ENCODE measurements around the gene MEF2A. TPM values are rescaled to one million over a fixed set of nuclear protein-coding genes. Genes with fewer than 3 reads are reported as not detected.

The MEF2A gene
- polyA plus RNA-seq, 3 donors = 20.3 to 61.8 (median 33.5) TPM

DNA sequence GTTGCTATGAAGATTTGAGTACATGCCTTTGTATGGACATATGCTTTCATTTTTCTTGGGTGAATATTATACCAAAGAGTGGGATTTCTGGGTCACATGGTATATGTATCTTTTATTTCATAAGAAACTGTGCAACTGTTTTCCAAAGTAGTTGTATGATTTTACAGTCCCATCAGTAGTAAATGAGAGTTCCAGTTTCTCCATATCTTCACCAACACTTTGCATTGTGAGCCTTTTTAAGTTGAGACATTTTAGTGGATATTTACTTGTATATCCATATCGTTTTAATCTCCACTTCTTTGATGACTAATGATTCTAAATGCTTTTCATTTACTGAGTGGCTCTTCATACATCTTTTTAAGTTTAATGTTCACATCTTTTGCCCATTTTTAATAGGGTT, 20.3 kb downstream of the MEF2A start:
- WGBS (ENCODE audit: insufficient coverage) = no CpG with 5 or more reads among the region's 1 CpG
- peaks cover 0 to 11% (median 5%) of the 10 kb centered on the region in 7 donors for H3K9me3 Mint-ChIP-seq

DNA sequence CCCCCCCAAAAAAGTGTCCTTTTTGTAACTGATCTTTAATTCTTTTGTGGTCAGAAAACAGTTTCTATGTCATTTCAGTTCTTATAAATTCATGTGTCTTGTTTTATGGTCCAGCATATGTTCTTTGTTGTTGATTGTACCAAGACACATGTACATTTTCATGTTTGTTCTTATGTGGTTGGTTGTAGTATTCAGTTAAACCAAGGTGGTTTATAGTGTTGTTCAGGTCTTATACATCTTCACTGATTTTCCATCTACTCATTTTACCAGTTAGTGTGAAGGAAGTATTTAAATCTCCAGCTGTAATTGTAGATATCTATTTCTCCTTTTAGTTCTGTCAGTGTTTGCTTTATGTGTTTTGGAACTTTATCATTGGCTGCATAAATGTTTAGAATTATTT, 24.0 kb downstream of the MEF2A start:
- peaks cover 99% of the 10 kb centered on the region for H4K20me1 ChIP-seq (ENCODE audit: insufficient read depth, low read length)
- H3K27me3 ChIP-seq (ENCODE audit: control insufficient read depth in 2 of 2, insufficient read depth in 2 of 2, low read length in 2 of 2) = no peaks in the 10 kb centered on the region
- peaks cover 0 to 13% of the 10 kb centered on the region in 2 donors for H3K36me3 ChIP-seq (replicated peaks in 1 of 2; ENCODE audit: control insufficient read depth in 1 of 2, insufficient read depth in 2 of 2, low read length in 2 of 2)
- peaks cover 0 to 21% (median 5%) of the 10 kb centered on the region in 7 donors for H3K9me3 Mint-ChIP-seq
- no peak overlapping the region for H3K27ac Mint-ChIP-seq
- no peak overlapping the region for H3K9ac ChIP-seq (ENCODE audit: insufficient read depth, low read length, poor library complexity, severe bottlenecking)
- H3K4me2 ChIP-seq (replicated peaks; ENCODE audit: extremely low read depth, low read length, poor library complexity, severe bottlenecking) = no peak overlapping the region
- peaks cover 0 to 2% (median 0%) of the 10 kb centered on the region in 3 donors for H3K27me3 Mint-ChIP-seq (ENCODE audit: low read depth in 3 of 3)
- H3K4me1 ChIP-seq (ENCODE audit: control insufficient read depth in 1 of 2, insufficient read depth in 2 of 2, low read length in 2 of 2) = peaks cover 7 to 14% of the 10 kb centered on the region in 2 donors
- H3K4me3 ChIP-seq (replicated peaks in 1 of 3; ENCODE audit: low read depth in 2 of 3, low read length in 3 of 3) = no peak overlapping the region
- no peak overlapping the region for H2AFZ ChIP-seq (ENCODE audit: insufficient read depth, low read depth, low read length, poor library complexity, severe bottlenecking)
- peaks cover 37% of the 10 kb centered on the region for H3K4me1 Mint-ChIP-seq
- no peak for DNase-seq
- H3K79me2 ChIP-seq (ENCODE audit: insufficient read depth, low read length) = peaks cover 99% of the 10 kb centered on the region
- H3K36me3 Mint-ChIP-seq = peaks cover 16 to 30% of the 10 kb centered on the region in 2 donors
- no peak overlapping the region for H3K4me3 Mint-ChIP-seq
- TF ChIP-seq, protein P1, sequence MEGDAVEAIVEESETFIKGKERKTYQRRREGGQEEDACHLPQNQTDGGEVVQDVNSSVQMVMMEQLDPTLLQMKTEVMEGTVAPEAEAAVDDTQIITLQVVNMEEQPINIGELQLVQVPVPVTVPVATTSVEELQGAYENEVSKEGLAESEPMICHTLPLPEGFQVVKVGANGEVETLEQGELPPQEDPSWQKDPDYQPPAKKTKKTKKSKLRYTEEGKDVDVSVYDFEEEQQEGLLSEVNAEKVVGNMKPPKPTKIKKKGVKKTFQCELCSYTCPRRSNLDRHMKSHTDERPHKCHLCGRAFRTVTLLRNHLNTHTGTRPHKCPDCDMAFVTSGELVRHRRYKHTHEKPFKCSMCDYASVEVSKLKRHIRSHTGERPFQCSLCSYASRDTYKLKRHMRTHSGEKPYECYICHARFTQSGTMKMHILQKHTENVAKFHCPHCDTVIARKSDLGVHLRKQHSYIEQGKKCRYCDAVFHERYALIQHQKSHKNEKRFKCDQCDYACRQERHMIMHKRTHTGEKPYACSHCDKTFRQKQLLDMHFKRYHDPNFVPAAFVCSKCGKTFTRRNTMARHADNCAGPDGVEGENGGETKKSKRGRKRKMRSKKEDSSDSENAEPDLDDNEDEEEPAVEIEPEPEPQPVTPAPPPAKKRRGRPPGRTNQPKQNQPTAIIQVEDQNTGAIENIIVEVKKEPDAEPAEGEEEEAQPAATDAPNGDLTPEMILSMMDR (IDR thresholded peaks at IDR 0.05) = no peak
- intact Hi-C loops (cut with micrococcal nuclease) = no loop called here
- peak overlapping the region in 1 of 2 donors; percentile 2 for H3K27ac ChIP-seq (ENCODE audit: low read depth in 1 of 2, low read length in 2 of 2)
- peaks cover 0 to 3% of the 10 kb centered on the region in 2 donors for H3K9me3 ChIP-seq (replicated peaks in 1 of 2; ENCODE audit: control insufficient read depth in 1 of 2, insufficient read depth in 1 of 2, low read length in 2 of 2)

More for the DNA sequence above, 20.3 kb downstream of the MEF2A start:
- Mint-ChIP-seq H3K36me3 (peaks cover 9 to 25% of the 10 kb centered on the region in 2 donors), H3K4me3 (no peak overlapping the region), H3K27ac (no peak overlapping the region), H3K27me3 (ENCODE audit: low read depth in 3 of 3) (peaks cover 0 to 2% (median 0%) of the 10 kb centered on the region in 3 donors), H3K4me1 (peaks cover 35% of the 10 kb centered on the region)
- Histone ChIP-seq H3K27ac (ENCODE audit: low read depth in 1 of 2, low read length in 2 of 2) (no peak overlapping the region), H3K79me2 (ENCODE audit: insufficient read depth, low read length) (peaks cover 99% of the 10 kb centered on the region), H3K27me3 (ENCODE audit: control insufficient read depth in 2 of 2, insufficient read depth in 2 of 2, low read length in 2 of 2) (no peaks in the 10 kb centered on the region), H2AFZ (ENCODE audit: insufficient read depth, low read depth, low read length, poor library complexity, severe bottlenecking) (no peak overlapping the region), H3K4me1 (ENCODE audit: control insufficient read depth in 1 of 2, insufficient read depth in 2 of 2, low read length in 2 of 2) (peaks cover 0 to 3% of the 10 kb centered on the region in 2 donors), H3K9me3 (replicated peaks in 1 of 2; ENCODE audit: control insufficient read depth in 1 of 2, insufficient read depth in 1 of 2, low read length in 2 of 2) (no peaks in the 10 kb centered on the region), H3K9ac (ENCODE audit: insufficient read depth, low read length, poor library complexity, severe bottlenecking) (no peak overlapping the region), H4K20me1 (ENCODE audit: insufficient read depth, low read length) (peaks cover 100% of the 10 kb centered on the region), H3K36me3 (replicated peaks in 1 of 2; ENCODE audit: control insufficient read depth in 1 of 2, insufficient read depth in 2 of 2, low read length in 2 of 2) (peaks cover 2 to 8% of the 10 kb centered on the region in 2 donors), H3K4me2 (replicated peaks; ENCODE audit: extremely low read depth, low read length, poor library complexity, severe bottlenecking) (no peak overlapping the region), H3K4me3 (replicated peaks in 1 of 3; ENCODE audit: low read depth in 2 of 3, low read length in 3 of 3) (no peak overlapping the region)
- no peak for DNase-seq
- intact Hi-C loops (cut with micrococcal nuclease) = no loop called here
- TF ChIP-seq, protein P1 (IDR thresholded peaks at IDR 0.05) = no peak
